ENCODE data around the gene EYA2. TPM values are rescaled to one million over a fixed set of nuclear protein-coding genes. Genes with fewer than 3 reads are reported as not detected.
A peak's percentile ranks its signal among the peaks of the same experiment; 100 is the strongest.
"Not testable (repeated sequence)": the region's sequence is repeated elsewhere in the genome, so short reads cannot be mapped to it uniquely, and the experiment has no call there.

Gene EYA2
- total RNA-seq, 1 donor from 2014 or later: 27.7 TPM

GRCh38 chr20:46955601-46956556, 61.2 kb downstream of the EYA2 start:
- no peak for ATAC-seq

GRCh38 chr20:46959081-46959692, 64.5 kb downstream of the EYA2 start:
- ATAC-seq: peak; percentile 96

GRCh38 chr20:46959821-46960220, 65.2 kb downstream of the EYA2 start:
- no peak for ATAC-seq

GRCh38 chr20:46960536-46960935, 65.9 kb downstream of the EYA2 start:
- ATAC-seq: no peak

- not testable (repeated sequence) for ATAC-seq
These were observed 67.3 kb downstream of the EYA2 start for GRCh38 chr20:46961968-46962367.

GRCh38 chr20:46962452-46963195, 68.0 kb downstream of the EYA2 start:
- ATAC-seq: peak; percentile 6

GRCh38 chr20:46963196-46963529, 68.5 kb downstream of the EYA2 start:
- no peak for ATAC-seq

- ATAC-seq: peak; percentile 22
These were observed 69.3 kb downstream of the EYA2 start for GRCh38 chr20:46963758-46964617.

GRCh38 chr20:46964618-46965455, 70.2 kb downstream of the EYA2 start:
- no peak for ATAC-seq

- ATAC-seq: peak; percentile 86
These were observed 70.8 kb downstream of the EYA2 start for GRCh38 chr20:46965477-46965876.

GRCh38 chr20:46967646-46968045, 73.0 kb downstream of the EYA2 start:
- no peak for ATAC-seq

GRCh38 chr20:46970937-46971630, 76.4 kb downstream of the EYA2 start:
- peak; percentile 81 for ATAC-seq

- ATAC-seq: no peak
These were observed 79.1 kb downstream of the EYA2 start for GRCh38 chr20:46973766-46974165.

GRCh38 chr20:46974669-46975434, 80.2 kb downstream of the EYA2 start:
- ATAC-seq: peak; percentile 65

GRCh38 chr20:46975976-46976375, 81.3 kb downstream of the EYA2 start:
- no peak for ATAC-seq

GRCh38 chr20:46977204-46977603, 82.6 kb downstream of the EYA2 start:
- no peak for ATAC-seq

- no peak for ATAC-seq
These were observed 83.4 kb downstream of the EYA2 start for GRCh38 chr20:46977909-46978588.

- no peak for ATAC-seq
These were observed 84.4 kb downstream of the EYA2 start for GRCh38 chr20:46978951-46979491.

Data from esophagus mucosa (tissue), 1 donor.